ENCODE measurements around the gene OR5H1. TPM values are rescaled to one million over a fixed set of nuclear protein-coding genes. Genes with fewer than 3 reads are reported as not detected.

OR5H1 gene
- total RNA-seq, 1 donor from 2014 or later: not detected

Other genes with a start within 250 kb of the OR5H1 start
- gene RIOX2, start 158.3 kb upstream of the OR5H1 start, total RNA-seq: 45.7 TPM
- not detected for gene GABRR3, start 95.4 kb upstream of the OR5H1 start, total RNA-seq
- not detected for gene OR5AC2, start 43.5 kb upstream of the OR5H1 start, total RNA-seq
- gene OR5H14, start 16.8 kb downstream of the OR5H1 start, total RNA-seq: not detected
- gene OR5H15, start 36.0 kb downstream of the OR5H1 start, total RNA-seq: not detected
- not detected for gene OR5H6, start 133.5 kb downstream of the OR5H1 start, total RNA-seq
- not detected for gene OR5H2, start 151.8 kb downstream of the OR5H1 start, total RNA-seq
- gene OR5K4, start 223.1 kb downstream of the OR5H1 start, total RNA-seq: not detected

All from tongue (tissue), 1 donor.